HG02571 (cell line): ENCODE results near the gene LRP1.

Experiments
- ATAC-seq: cut with Tn5 transposase; IDR thresholded peaks from one replicate; pipeline ENCODE4 v1.9.1; 2021; ENCODE audit warnings: mild to moderate bottlenecking, moderate library complexity; ENCODE audit not compliant: unreplicated experiment

LRP1 gene

DNA sequence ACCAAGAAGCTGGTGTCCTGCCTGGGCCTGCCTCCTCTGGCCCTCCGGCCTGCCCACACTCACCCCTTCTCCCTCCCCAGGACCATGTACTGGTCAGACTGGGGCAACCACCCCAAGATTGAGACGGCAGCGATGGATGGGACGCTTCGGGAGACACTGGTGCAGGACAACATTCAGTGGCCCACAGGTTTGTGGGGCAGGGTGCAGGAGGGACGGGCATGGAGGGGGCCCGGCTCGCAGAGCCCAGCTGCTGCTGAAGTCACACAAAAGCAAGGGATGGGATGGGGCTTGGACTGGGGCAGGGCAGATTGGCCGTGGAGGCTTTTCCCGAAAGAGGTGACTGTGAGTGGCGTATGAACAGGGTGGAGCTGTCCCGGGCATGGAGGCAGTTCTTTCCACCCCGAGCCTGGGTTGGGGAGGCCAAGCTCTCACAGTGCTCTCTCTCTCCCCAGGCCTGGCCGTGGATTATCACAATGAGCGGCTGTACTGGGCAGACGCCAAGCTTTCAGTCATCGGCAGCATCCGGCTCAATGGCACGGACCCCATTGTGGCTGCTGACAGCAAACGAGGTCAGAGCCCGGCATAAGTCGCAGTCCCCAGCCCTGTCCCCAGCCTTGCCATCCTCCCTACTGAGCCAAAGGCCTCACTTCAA is 80.5 kb downstream of the LRP1 start:
- no peak for ATAC-seq

DNA sequence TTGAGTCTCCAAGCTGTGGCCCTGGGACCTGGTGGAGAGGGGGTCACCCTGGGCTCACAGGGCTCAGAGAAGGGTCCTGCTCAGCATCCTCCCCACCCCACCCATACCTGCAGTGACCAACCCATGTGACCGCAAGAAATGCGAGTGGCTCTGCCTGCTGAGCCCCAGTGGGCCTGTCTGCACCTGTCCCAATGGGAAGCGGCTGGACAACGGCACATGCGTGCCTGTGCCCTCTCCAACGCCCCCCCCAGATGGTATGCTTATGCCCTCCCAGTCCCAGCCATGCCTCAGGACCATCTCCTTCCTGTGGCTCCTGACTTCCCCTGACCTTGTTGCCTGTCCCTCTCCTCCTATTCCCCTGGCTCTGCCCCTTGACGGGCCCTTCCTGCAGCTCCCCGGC is 81.6 kb downstream of the LRP1 start:
- no peak for ATAC-seq

DNA sequence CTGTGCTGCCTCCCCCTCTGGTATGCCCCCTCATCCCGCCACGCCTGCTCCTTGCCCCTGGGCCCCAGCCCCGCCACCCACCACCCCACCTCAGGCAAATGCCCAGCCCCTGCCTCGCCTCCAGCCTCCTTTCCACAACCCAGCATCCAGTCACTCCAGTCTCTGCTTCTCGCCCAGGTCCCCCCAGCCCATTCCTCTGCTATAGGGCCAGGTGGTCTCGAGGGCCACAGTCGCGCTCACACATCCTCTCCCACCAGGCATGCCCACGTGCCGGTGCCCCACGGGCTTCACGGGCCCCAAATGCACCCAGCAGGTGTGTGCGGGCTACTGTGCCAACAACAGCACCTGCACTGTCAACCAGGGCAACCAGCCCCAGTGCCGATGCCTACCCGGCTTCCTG is 82.2 kb downstream of the LRP1 start:
- no peak for ATAC-seq

DNA sequence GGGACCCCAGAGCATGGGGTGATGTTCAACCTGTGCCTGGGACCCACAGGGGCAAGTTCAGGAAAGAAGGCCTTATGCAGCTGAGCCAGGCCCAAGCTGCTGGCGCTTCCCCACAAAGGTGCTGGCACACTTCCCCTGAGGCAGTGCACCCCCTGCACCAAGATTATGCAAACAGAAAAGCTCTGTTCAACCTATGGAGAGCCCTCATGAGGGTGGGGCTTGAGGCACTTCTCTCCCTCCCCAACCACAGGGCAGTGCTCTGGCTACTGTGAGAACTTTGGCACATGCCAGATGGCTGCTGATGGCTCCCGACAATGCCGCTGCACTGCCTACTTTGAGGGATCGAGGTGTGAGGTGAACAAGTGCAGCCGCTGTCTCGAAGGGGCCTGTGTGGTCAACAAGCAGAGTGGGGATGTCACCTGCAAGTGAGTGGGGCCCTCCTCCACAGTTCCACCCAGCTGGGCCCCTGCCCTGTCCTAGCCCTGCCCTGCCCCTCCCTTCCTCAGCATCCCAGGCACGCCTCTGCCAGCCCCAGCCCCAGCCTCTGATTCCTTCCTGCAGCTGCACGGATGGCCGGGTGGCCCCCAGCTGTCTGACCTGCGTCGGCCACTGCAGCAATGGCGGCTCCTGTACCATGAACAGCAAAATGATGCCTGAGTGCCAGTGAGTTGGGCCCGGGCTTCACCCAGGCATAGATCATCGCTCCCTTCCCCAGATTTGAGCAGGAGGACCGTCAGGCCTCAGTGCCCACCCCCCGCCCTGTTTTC is 82.8 kb downstream of the LRP1 start:
- ATAC-seq = no peak

DNA sequence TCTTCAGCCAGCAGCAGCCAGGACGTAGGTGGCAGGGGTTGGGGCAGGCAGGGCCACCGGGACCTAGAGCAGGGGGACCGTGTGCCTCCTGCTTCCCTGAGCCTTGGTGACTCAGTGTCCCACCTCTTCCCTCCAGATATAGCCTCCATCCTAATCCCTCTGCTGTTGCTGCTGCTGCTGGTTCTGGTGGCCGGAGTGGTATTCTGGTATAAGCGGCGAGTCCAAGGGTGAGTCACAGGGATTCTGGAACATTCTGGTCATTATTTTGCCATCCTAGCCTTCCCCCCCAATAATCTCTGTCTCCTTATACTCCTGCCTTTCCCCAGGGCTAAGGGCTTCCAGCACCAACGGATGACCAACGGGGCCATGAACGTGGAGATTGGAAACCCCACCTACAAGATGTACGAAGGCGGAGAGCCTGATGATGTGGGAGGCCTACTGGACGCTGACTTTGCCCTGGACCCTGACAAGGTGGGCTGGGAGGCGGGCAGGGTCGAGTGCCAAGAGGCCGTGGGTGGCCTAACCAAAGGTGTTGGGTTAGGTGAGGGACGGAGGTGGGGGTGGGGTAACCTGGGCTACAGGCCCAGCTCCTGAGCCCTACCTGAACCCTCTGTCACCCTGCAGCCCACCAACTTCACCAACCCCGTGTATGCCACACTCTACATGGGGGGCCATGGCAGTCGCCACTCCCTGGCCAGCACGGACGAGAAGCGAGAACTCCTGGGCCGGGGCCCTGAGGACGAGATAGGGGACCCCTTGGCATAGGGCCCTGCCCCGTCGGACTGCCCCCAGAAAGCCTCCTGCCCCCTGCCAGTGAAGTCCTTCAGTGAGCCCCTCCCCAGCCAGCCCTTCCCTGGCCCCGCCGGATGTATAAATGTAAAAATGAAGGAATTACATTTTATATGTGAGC is 83.8 kb downstream of the LRP1 start:
- no peak for ATAC-seq

DNA sequence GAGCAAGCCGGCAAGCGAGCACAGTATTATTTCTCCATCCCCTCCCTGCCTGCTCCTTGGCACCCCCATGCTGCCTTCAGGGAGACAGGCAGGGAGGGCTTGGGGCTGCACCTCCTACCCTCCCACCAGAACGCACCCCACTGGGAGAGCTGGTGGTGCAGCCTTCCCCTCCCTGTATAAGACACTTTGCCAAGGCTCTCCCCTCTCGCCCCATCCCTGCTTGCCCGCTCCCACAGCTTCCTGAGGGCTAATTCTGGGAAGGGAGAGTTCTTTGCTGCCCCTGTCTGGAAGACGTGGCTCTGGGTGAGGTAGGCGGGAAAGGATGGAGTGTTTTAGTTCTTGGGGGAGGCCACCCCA is 84.4 kb downstream of the LRP1 start:
- ATAC-seq = no peak

DNA sequence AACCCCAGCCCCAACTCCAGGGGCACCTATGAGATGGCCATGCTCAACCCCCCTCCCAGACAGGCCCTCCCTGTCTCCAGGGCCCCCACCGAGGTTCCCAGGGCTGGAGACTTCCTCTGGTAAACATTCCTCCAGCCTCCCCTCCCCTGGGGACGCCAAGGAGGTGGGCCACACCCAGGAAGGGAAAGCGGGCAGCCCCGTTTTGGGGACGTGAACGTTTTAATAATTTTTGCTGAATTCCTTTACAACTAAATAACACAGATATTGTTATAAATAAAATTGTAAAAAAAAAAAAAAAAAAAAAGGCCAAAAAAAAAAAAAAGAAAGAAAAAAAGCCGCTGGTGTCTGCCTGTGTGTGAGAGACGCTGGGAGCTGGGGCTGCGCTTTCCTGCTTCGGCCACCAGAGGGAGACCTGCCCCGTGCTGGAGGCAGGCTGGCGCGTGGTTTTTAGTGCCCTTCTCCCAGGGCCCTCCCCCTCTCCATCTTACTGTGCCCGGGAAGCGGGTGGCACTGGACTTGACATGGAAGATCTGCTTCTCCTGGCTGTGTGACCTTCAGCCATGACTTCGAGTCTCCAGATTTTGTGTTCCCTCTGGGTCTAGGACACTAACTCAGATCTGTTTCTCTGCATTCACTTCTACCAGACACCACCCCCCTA is 84.9 kb downstream of the LRP1 start:
- peak; percentile 41 for ATAC-seq

DNA sequence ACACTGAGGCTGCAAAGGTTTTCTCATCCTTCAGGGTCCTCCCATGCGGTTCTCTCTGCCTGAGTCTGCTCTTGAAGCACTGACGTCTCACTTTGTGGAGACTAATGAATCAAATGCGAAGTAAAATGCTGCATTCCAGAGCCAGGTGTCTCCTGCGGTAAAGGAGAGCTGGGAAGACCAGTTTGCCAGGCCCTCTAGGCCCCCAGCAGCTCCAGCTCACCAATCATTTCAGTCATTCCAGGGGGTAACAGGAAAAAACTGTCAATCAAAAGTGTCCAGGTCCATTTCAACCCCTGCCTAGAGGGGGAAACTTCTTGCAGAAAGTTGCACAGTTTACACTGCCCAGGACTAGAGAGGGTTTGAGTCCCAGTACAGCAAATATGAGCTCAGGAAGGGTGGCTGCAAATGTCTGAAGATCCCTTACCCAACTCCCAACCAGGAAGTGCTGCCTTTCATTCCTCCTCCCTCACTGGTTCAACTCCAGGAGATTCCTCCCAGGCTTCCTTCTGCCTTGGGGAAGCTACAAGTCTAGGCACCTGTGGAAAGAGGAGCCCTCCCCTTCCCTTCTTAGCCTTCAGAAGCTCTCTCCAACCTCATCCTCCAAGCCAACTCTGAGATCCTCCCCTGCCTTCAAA is 85.6 kb downstream of the LRP1 start:
- ATAC-seq = no peak

DNA sequence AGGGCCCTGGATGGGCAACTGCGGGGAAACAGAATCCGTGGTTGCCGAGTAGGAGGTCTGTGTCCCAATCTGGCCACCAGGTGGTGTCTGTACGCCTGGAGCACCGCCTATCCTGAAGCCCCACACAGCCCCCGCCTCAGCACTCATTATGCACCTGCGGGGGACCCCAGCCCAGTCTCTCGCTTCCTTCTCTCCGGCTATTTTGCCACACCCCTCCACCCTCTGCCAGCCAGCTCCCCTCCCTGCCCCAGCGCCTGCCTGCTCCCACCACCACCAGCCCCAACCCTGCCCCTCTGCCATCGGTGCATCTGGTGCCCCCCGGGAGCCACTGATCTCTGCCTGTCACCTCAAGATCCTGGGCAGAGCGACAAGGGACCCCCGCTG is 86.1 kb downstream of the LRP1 start:
- peak; percentile 39 for ATAC-seq

DNA sequence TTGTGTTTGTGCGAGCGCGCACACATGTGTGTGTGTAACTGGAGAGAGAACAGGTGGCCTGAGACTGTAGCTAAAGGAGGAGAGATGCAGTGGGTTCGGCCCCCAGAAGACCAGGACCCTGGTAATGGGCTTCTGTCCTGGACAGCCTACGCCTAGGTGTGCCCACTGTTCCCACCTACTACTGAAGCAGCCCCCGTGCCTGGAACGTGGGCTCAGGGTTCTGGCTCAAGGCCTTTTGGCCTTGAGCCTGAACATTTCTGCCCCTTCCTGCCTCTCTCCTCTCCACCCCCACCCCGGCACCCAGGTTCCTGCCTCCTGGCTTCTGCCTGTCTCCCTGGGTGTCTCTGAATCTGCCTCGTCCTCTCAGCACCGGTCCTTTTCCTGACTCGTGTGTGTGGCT is 86.8 kb downstream of the LRP1 start:
- ATAC-seq = no peak

DNA sequence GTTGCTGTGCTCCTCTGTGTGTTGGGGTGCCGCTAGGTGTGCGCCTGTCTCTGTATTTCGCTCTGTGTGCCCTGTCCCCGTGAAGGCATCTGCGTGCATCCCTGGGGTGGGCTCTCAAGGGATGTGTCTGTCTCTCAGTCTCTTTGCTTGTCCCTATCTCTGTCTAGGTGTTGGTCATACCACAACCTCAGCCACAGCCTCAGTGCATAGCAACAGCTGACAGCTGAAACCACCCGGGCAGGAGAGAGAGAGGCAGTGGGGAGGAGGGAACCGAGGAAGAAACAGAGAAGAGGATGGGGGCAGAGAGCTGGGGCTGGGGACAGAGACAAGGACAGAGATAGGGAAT is 87.4 kb downstream of the LRP1 start:
- ATAC-seq = no peak

DNA sequence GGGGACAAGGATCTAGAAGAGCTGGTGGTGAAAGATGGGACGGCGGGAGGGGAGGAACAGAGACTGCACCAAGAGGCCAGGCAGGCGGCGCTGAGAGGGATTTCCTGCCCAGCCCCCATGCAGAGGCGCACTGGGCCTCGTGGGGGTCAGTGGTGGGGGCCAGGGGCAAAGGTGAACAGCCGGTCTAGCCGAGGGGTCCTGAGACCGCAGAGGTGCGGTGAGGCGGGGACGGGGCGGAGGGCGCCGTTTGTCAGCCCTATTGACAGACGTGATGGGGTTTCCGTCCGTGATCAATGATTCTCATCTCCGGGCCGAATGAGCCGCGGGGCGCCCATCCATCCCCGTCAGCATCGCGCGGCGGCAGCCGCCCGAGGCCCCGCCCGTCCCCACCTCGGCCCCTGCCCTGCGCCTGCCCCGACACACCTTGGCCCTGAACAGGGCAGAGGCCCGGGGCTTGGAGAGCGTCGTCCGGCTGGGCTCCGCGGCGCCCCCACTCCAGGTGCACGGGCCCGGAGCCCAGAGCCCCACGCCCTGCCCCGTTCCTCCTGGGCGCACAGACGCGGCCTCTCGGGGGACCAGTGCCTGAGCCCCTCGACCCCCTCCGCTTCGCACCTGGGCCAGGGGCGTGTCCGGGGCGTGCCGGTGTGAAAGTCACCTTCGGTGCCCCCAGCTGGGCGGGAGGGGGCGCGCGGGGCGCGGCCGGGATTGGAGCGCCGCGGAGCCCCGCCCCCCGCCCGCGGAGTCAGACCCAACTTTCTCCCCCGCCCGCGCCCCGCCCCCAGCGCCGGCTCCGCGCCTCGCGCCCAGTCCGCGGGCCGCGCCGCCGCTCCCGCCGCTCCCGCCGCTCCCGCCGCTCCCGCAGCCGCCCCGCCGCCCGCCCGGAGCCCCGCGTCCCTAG is 88.0 kb downstream of the LRP1 start, which contains the start of gene NXPH4:
TSS of gene NXPH4 (plus strand) at position 781 of the 898 bp plus-strand sequence. CDS start 176 bp downstream, outside the sequence.
- ATAC-seq = no peak

DNA sequence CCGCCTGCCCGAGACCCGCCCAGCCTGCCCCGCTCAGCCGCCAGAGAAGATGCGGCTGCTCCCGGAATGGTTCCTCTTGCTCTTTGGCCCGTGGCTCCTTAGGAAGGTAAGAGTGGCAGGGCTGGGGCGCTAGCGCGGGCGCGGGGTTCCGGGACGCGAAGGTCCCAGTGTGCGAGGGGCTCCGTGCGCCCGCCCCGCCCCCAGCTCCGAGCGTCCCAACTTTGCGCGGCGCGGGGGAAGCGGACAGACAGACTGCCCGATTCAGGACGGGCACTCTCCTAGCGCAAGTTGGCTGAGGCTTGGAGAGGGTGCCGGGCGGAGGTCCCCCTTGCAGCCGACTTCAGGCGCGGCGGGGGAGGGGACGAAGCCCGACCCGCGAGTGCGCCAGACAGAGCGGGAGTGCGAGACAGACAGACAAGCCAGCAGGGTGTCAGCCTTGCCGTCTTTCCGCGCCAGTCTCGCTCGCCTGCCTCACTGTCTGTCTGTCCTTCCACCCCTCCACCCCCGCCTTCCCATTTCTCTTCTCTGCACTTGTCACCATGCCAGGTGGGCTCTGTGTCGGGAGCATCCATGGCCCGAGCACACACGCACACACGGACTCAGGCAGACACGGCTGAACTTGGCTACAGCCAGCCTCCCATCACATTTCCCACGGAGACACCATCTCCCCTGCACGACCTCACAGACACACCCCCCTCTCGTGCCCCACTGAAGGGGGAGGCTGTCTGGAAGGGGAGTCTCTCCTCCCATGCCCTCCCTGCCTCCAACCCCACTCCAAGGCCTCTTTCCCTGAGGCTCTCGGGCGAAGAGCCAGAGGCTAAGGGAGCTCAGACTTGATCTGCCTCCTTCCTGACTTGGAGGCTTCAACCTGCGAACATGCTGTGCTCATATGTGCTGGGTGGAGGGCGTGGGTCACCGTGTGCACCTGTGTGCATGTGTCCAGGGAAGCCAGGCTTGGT is 88.9 kb downstream of the LRP1 start:
- no peak for ATAC-seq

DNA sequence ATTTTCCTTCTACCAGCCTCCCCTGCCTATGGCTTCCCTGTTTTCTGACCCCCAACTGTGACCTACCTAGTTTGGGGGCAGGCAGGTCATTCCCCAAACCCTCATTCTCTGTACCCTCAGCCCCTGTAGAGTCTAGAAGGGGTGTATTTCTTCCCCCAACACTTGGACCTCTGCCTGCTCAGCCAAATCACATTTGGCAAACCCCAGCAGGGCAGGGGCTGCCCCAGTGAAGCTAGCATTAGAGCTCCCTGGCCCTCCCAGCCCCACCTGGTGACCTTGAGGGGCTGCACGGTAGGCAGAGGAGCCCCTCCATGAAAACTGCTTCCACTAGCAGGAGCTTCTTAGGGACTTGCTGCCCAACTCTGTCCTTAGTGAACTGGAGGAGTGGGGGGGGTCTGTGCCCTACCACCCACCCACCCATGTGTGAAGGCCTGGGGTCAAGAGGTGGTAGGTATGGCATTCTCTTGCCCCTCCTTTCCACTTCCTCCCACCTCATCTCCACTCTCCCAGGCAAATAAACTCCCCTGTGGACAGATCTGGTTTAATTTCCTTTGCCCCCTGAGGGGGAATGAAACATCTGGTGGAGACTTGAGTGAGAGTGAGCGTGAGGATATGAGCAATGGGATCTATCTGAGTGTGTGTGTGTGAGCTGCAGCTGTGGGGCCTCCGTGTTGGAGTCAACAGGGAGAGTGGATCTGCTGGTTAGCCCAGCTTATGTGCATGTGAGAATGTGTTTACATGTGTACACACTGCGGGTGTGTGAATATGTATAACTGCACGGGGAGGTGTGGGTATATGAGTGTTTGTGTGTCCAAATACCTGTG is 90.0 kb downstream of the LRP1 start:
- no peak for ATAC-seq

DNA sequence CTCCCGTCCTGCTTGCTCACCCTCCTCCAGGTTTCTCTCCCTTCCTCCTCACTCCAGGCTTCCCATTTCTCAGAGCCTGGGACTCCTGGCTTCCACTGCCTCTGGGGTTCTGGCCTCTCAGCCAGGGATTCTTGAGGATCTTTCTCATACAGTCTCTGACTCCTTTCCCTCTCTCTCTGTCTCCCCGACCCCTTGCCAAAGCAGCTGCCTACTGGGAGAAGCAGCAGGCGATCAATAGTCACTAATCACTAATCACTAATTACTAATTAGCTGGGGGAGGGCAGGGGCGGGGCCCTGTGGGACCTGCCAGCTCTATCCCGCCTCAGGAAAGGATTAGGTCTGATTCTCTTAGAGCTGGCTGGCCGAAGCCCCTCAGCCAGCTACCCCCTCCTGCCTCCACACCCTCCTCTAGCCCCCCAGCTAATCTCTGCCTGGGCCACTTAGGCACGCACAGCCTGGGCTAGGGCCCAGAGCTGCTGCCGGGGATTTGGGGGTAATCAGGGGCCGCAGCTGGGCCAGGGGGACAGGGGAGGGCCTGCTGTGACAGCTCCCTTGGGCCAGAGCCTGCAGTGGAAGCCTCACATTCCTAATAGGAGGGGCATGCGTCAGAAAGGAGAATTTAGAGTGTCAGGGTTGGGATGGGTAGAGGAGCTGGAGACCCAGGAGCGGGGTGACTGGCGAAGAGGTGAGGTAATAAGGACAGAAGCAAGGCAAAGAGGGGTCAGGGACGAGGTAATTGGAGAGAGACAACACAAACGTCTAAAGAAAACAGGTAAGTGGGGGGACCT is 91.1 kb downstream of the LRP1 start:
- no peak for ATAC-seq

DNA sequence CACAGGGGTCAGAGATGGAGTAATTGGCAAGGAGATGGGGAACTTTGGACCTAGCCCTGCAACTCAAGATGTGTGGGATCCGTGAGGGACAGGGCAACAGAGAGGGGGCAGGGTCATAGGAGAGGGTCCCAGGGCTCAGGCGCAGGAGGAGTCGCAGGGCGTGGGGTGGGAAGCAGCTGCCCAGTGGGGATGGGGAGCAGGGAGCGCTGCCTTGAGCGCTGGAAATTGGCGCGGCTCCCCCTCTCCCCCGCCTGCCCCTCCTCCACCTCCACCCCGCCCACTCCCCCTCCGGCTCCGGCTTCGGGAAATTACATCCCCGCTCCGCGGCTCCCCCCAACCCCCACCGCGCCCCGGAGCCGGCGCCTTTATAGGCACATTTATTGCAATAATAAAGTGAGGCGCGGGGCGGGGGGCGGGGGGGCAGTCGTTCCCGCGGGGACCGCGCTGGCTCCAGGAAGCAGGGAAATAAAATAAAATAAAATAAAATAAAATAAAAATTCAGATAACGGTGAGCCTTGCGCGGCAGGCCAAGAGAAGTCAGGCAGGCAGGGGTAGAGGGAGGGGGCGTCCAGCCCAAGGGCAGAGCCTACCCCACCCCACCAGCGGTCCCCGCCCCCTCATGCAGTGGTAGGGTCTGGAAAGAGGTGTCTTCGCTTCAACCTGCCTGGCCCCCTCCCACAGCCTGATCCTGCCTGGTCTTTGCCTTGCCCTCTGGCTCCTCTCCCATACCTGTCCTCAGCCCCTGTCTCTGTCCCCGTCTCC is 91.9 kb downstream of the LRP1 start:
- ATAC-seq = no peak
